NT2/D1 (cell line): ENCODE measurements around the gene EPB41L4B.

Experiments used
- SUZ12 ChIP-seq: IDR thresholded peaks from 2 replicates; pipeline ENCODE4 v1.6.1; 2011; ENCODE audit not compliant: insufficient read length, insufficient read depth; ENCODE audit errors: extremely low read depth
- YY1 ChIP-seq: IDR thresholded peaks from 2 replicates; pipeline ENCODE4 v1.6.1; 2011; ENCODE audit not compliant: insufficient read length, insufficient read depth
- ZNF274 ChIP-seq: IDR thresholded peaks from 2 replicates; pipeline ENCODE4 v1.6.1; 2011; ENCODE audit warnings: mild to moderate bottlenecking, low read depth, low read length

- no peak for TF ChIP-seq ZNF274
- TF ChIP-seq YY1 = no peak
- no peak for TF ChIP-seq SUZ12
Measured at GRCh38 chr9:109241207-109241606, 79.7 kb downstream of the EPB41L4B start.
